Vagina (tissue), 2 donors: ENCODE data around the gene CBY3.
"Not testable (repeated sequence)": the region's sequence is repeated elsewhere in the genome, so short reads cannot be mapped to it uniquely, and the experiment has no call there.

ENCODE experiments used
- POLR2A ChIP-seq, 2 donors: fragments of 450-650 bp; IDR thresholded peaks; one replicate each; pipeline ENCODE4 v1.6.1; 2017; ENCODE audit warnings: antibody characterized with exemption in 2 of 2, mild to moderate bottlenecking in 2 of 2, moderate library complexity in 2 of 2
- TF ChIP-seq, protein P1 (sequence below), 3 experiments: fragments of 450-650 bp in 2 of 3; fragments of 200-600 bp in 1 of 3; sonication (generic) in 1 of 3; IDR thresholded peaks; one replicate each; pipeline ENCODE4 v1.5.1; 2017 to 2019; ENCODE audit warnings: antibody characterized with exemption in 3 of 3, mild to moderate bottlenecking in 2 of 3, moderate library complexity in 2 of 3

DNA sequence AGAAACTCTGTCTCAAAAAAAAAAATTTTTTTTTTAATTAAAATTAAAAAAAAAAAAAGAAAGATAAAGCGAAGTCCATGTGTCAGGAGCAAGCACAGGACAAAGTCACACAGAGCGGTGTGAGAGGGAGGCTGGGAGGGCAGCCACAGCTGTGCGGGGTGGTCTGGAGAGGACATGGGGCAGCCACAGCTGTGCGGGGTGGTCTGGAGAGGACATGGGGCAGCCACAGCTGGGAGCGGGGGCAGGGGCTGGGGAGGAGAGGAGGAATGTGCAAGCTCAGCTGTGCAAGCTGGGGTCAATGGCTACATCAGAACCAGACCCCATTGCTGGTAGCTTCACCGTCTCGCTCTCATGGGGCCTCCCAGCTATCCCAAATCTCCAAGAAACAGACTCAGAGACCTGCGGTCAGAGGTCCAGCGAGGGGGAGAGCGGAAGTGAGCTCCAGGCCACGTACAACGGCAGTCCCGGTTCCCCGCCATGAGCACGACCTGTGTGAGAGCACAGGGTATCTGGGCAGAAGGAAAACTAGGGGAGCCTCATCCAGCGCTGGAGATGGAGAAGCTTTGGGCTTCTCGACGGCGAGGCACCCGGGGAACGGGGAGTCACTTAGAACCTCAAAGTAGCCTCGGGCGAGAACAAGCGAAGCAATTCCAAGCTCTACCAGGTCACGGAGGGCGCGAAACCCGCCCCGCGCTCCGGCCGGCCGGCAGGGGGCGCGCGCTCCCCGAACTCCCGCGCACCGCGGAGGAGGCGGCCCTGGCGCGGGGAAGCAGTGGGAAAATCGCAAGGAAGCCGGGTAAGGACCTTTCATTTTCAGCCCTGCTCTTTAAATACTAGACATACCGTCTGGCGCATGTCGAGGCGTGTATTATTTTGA is 23.3 kb downstream of the CBY3 start:
- TF ChIP-seq POLR2A (IDR thresholded peaks at IDR 0.05): not testable (repeated sequence)
- TF ChIP-seq, protein P1, sequence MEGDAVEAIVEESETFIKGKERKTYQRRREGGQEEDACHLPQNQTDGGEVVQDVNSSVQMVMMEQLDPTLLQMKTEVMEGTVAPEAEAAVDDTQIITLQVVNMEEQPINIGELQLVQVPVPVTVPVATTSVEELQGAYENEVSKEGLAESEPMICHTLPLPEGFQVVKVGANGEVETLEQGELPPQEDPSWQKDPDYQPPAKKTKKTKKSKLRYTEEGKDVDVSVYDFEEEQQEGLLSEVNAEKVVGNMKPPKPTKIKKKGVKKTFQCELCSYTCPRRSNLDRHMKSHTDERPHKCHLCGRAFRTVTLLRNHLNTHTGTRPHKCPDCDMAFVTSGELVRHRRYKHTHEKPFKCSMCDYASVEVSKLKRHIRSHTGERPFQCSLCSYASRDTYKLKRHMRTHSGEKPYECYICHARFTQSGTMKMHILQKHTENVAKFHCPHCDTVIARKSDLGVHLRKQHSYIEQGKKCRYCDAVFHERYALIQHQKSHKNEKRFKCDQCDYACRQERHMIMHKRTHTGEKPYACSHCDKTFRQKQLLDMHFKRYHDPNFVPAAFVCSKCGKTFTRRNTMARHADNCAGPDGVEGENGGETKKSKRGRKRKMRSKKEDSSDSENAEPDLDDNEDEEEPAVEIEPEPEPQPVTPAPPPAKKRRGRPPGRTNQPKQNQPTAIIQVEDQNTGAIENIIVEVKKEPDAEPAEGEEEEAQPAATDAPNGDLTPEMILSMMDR (IDR thresholded peaks at IDR 0.05): not testable (repeated sequence)
